Upper lobe of left lung (tissue), 4 donors: ENCODE results near the gene ZNF534.

ENCODE experiments used
- CTCF ChIP-seq, 6 experiments: fragments of 450-650 bp in 4 of 6; fragments of 200-600 bp in 2 of 6; sonication (generic) in 2 of 6; IDR thresholded peaks; one replicate each; pipeline ENCODE4 v1.5.1; 2016 to 2019; ENCODE audit warnings: antibody characterized with exemption in 6 of 6
- POLR2A ChIP-seq, 4 donors: fragments of 450-650 bp; IDR thresholded peaks; one replicate each; pipeline ENCODE4 v1.5.1; 2016 to 2017; ENCODE audit warnings: antibody characterized with exemption in 4 of 4, mild to moderate bottlenecking in 2 of 4
- POLR2AphosphoS5 ChIP-seq, 2 donors: sonication (generic); formaldehyde crosslinking; IDR thresholded peaks; one replicate each; pipeline ENCODE4 v1.5.1; 2017; ENCODE audit warnings: antibody characterized with exemption in 2 of 2

- TF ChIP-seq CTCF (IDR thresholded peaks at IDR 0.05): no peak
- no peak for TF ChIP-seq POLR2AphosphoS5 (IDR thresholded peaks at IDR 0.05)
- no peak for TF ChIP-seq POLR2A (IDR thresholded peaks at IDR 0.05)
These were observed 22.3 kb downstream of the ZNF534 start for GRCh38 chr19:52451241-52451640.
